CD4-positive, alpha-beta T cell (primary cell): ENCODE results near the gene DDA1. TPM values are rescaled to one million over a fixed set of nuclear protein-coding genes. Genes with fewer than 3 reads are reported as not detected.
A peak's percentile ranks its signal among the peaks of the same experiment; 100 is the strongest.

Experiments used
- ATAC-seq: fragments of 200-7000 bp; cut with Tn5 transposase; one replicate; pipeline ENCODE4 v1.10.0; 2022; ENCODE audit warnings: mild to moderate bottlenecking; ENCODE audit not compliant: poor library complexity
- CTCF ChIA-PET: fragments of 350-600 bp; sonication (Branson Sonifier 250); formaldehyde crosslinking; loops from one replicate; lab custom pipeline; 2021; ENCODE audit warnings: antibody characterized with exemption, inconsistent platforms; lab: Charles Lee
- POLR2A ChIA-PET: fragments of 350-600 bp; sonication (Branson Sonifier 250); formaldehyde crosslinking; loops from one replicate; lab custom pipeline; 2021; ENCODE audit warnings: antibody characterized with exemption, inconsistent platforms; lab: Charles Lee
- DNase-seq, 14 experiments: peaks; one replicate each; pipeline ENCODE4 v3.0.0-alpha.2; 2013 to 2020; ENCODE audit warnings: mixed read lengths in 2 of 14
- H3K27ac ChIP-seq, 2 donors: one replicate each; pipeline versions ENCODE4 v1.5.1 to v1.7.0; 2013; ENCODE audit warnings: low read length in 2 of 2, low read depth in 1 of 2, mild to moderate bottlenecking in 1 of 2
- H3K27me3 ChIP-seq, 2 experiments: 1 replicate in 1 of 2; 2 replicates in 1 of 2; pipeline versions ENCODE4 v1.6.1 to v1.7.0; 2013; ENCODE audit warnings: low read length in 2 of 2, control low read depth in 1 of 2, mild to moderate bottlenecking in 1 of 2, moderate library complexity in 1 of 2; ENCODE audit not compliant: insufficient read depth in 2 of 2, control insufficient read depth in 1 of 2
- H3K36me3 ChIP-seq: one replicate; pipeline ENCODE4 v1.6.1; 2013; ENCODE audit warnings: low read length, control low read depth; ENCODE audit not compliant: insufficient read depth
- H3K4me1 ChIP-seq: one replicate; pipeline ENCODE4 v1.6.1; 2013; ENCODE audit warnings: low read length, control low read depth; ENCODE audit not compliant: insufficient read depth
- H3K4me3 ChIP-seq: one replicate; pipeline ENCODE4 v1.5.1; 2013; ENCODE audit warnings: mild to moderate bottlenecking, low read length, moderate library complexity
- H3K9me3 ChIP-seq, 2 experiments: 1 replicate in 1 of 2; 2 replicates in 1 of 2; pipeline versions ENCODE4 v1.6.1 to v1.7.0; 2013; ENCODE audit warnings: low read length in 2 of 2, mild to moderate bottlenecking in 2 of 2, control low read depth in 1 of 2, moderate library complexity in 1 of 2; ENCODE audit not compliant: control insufficient read depth in 1 of 2, insufficient read depth in 1 of 2
- H3K27ac Mint-ChIP-seq: one replicate; pipeline ENCODE4 v1.8.0; 2020; ENCODE audit warnings: mixed read lengths
- H3K27me3 Mint-ChIP-seq: one replicate; pipeline ENCODE4 v1.8.0; 2021; ENCODE audit warnings: mixed read lengths
- H3K36me3 Mint-ChIP-seq: one replicate; pipeline ENCODE4 v1.8.0; 2021; ENCODE audit warnings: low read depth, mixed read lengths
- H3K4me1 Mint-ChIP-seq: one replicate; pipeline ENCODE4 v1.8.0; 2021; ENCODE audit warnings: low read depth, mixed read lengths
- H3K4me3 Mint-ChIP-seq: one replicate; pipeline ENCODE4 v1.8.0; 2020; ENCODE audit warnings: mild to moderate bottlenecking, mixed read lengths
- H3K9me3 Mint-ChIP-seq: one replicate; pipeline ENCODE4 v1.8.0; 2020; ENCODE audit warnings: mixed read lengths
- CTCF ChIP-seq: fragments of 200-600 bp; IDR thresholded peaks from one replicate; pipeline ENCODE4 v1.8.0; 2022; ENCODE audit warnings: antibody characterized with exemption, mild to moderate bottlenecking
- intact Hi-C, 2 experiments: fragments of 100-400 bp; cut with DNase I in 1 of 2; cut with micrococcal nuclease in 1 of 2; formaldehyde crosslinking; loops; one replicate each; pipeline versions ENCODE4 v1.15.1 to v1.9.0; 2023 to 2025; cut with DNase I, micrococcal nuclease
- total RNA-seq, 174 experiments: library from RNA in 2 of 174; stranded (reverse) in 2 of 174; gene quantifications; one replicate each; pipeline ENCODE4 v1.2.3 and lab custom pipeline; 2021 to 2026

DDA1 gene
- total RNA-seq, 2 experiments from 2014 or later = 41.4 to 43.4 TPM

- Mint-ChIP-seq H3K4me1 (peaks cover 40% of the 10 kb centered on the region), H3K27ac (peak within 1 kb of the TSS; percentile 84)
- CTCF ChIA-PET = interaction anchor here (1.0 to 2.5 kb wide), 5 partner anchors 29 to 74 kb away, joined by 3 to 11 read pairs (median 6); partner anchors contain the start of gene MRPL34
Measured at GRCh38 chr19:17334414-17335409, 25.3 kb downstream of the DDA1 start, which contains the start of gene ANO8. Gene ANO8, minus strand, starts transcription at chr19:17334855. Its CDS starts 185 bp downstream, at chr19:17334670.

GRCh38 chr19:17335575-17335974, 26.2 kb downstream of the DDA1 start:
- POLR2A ChIA-PET = interaction anchor here (0.6 to 4.0 kb wide), 6 partner anchors 27 to 260 kb away, joined by 4 to 31 read pairs (median 11); partner anchors contain the start of genes ABHD8, DDA1, MRPL34 and MVB12A
- no peak for TF ChIP-seq CTCF
- peak in 1 of 14 experiments; percentile 26 for DNase-seq
- H3K4me3 Mint-ChIP-seq = peak overlapping the region; percentile 93
- H3K27me3 ChIP-seq = no peaks in the 10 kb centered on the region
- H3K36me3 ChIP-seq = peaks cover 2% of the 10 kb centered on the region
- CTCF ChIA-PET = interaction anchor here (1.5 to 2.5 kb wide), 3 partner anchors 30 to 75 kb away, joined by 3 to 8 read pairs (median 6); partner anchors contain the start of gene MRPL34
- no peak overlapping the region for H3K27ac ChIP-seq
- peaks cover 16% of the 10 kb centered on the region for H3K36me3 Mint-ChIP-seq
- ATAC-seq = no peak
- H3K4me1 Mint-ChIP-seq = peaks cover 36% of the 10 kb centered on the region
- H3K4me1 ChIP-seq = peaks cover 54% of the 10 kb centered on the region
- no peaks in the 10 kb centered on the region for H3K9me3 Mint-ChIP-seq
- H3K27me3 Mint-ChIP-seq = no peaks in the 10 kb centered on the region
- no peak overlapping the region for H3K4me3 ChIP-seq
- H3K27ac Mint-ChIP-seq = peak overlapping the region; percentile 14
- no peaks in the 10 kb centered on the region for H3K9me3 ChIP-seq
- intact Hi-C loops = loop anchor here (2.0 to 5.0 kb wide), 2 partner anchors 43 kb away; no protein-coding TSS in a partner anchor

More at GRCh38 chr19:17334414-17335409, 25.3 kb downstream of the DDA1 start, which contains the start of gene ANO8:
- Mint-ChIP-seq H3K4me3 (peak within 1 kb of the TSS; percentile 93), H3K36me3 (peaks cover 16% of the 10 kb centered on the region), H3K9me3 (no peaks in the 10 kb centered on the region), H3K27me3 (no peaks in the 10 kb centered on the region)
- POLR2A ChIA-PET = interaction anchor here (0.6 to 4.0 kb wide), 9 partner anchors 13 to 259 kb away, joined by 3 to 31 read pairs (median 7); partner anchors contain the start of genes ABHD8, DDA1, MRPL34 and MVB12A
- Histone ChIP-seq H3K4me1 (peaks cover 60% of the 10 kb centered on the region), H3K27me3 (no peaks in the 10 kb centered on the region), H3K36me3 (peaks cover 2% of the 10 kb centered on the region), H3K9me3 (no peaks in the 10 kb centered on the region), H3K27ac (peak within 1 kb of the TSS in 1 of 2 donors; percentile 19), H3K4me3 (peak within 1 kb of the TSS; percentile 58)
- ATAC-seq (peak; percentile 56), DNase-seq (peak; percentile 89 to 98 (median 96))
- no peak for TF ChIP-seq CTCF
- intact Hi-C loops = loop anchor here (1.0 to 5.0 kb wide), 3 partner anchors 25 to 42 kb away; partner anchors contain the start of gene DDA1 (in 1 of the 2)
